KOPT-K1 (cell line): Measurements from ENCODE around the gene FAM120A.

Source experiments
- H3K27ac ChIP-seq: fragments of 200-600 bp; sonication (generic); 2 replicates; pipeline ENCODE4 v1.5.1; 2016; ENCODE audit warnings: antibody characterized with exemption, mild to moderate bottlenecking, low read depth, low read length; ENCODE audit not compliant: poor library complexity, severe bottlenecking
- H3K36me3 ChIP-seq: fragments of 200-600 bp; sonication (generic); 2 replicates; pipeline ENCODE4 v1.5.1; 2017; ENCODE audit warnings: antibody characterized with exemption, mild to moderate bottlenecking, low read length, moderate library complexity; ENCODE audit not compliant: insufficient read depth
- H3K9me3 ChIP-seq: fragments of 200-600 bp; sonication (generic); 2 replicates; pipeline ENCODE4 v1.5.1; 2017; ENCODE audit warnings: antibody characterized with exemption, low read length, mild to moderate bottlenecking; ENCODE audit not compliant: insufficient read depth, poor library complexity, severe bottlenecking

FAM120A gene

GRCh38 chr9:93450945-93451815 is at the start of gene FAM120A:
Gene FAM120A (plus strand): TSS chr9:93451685. CDS start chr9:93451916, 231 bp downstream.
- Histone ChIP-seq H3K9me3 (no peaks in the 10 kb centered on the region), H3K27ac (peak within 1 kb of the TSS; percentile 89), H3K36me3 (peaks cover 45% of the 10 kb centered on the region)

- Histone ChIP-seq H3K36me3 (no peaks in the 10 kb centered on the region), H3K9me3 (no peaks in the 10 kb centered on the region), H3K27ac (no peak overlapping the region)
These were observed 45.1 kb upstream of the FAM120A start for GRCh38 chr9:93406371-93406770.

- Histone ChIP-seq H3K27ac (no peak overlapping the region), H3K9me3 (peaks cover 9% of the 10 kb centered on the region), H3K36me3 (no peaks in the 10 kb centered on the region)
These were observed 38.0 kb upstream of the FAM120A start for GRCh38 chr9:93413530-93413929.

- H3K36me3 ChIP-seq = no peaks in the 10 kb centered on the region
- no peak overlapping the region for H3K27ac ChIP-seq
- peaks cover 19% of the 10 kb centered on the region for H3K9me3 ChIP-seq
These were observed 36.3 kb upstream of the FAM120A start for GRCh38 chr9:93415176-93415690.

- Histone ChIP-seq H3K9me3 (peaks cover 19% of the 10 kb centered on the region), H3K36me3 (no peaks in the 10 kb centered on the region), H3K27ac (no peak overlapping the region)
These were observed 34.8 kb upstream of the FAM120A start for GRCh38 chr9:93416530-93417235.

- H3K27ac ChIP-seq = no peak overlapping the region
- peaks cover 19% of the 10 kb centered on the region for H3K9me3 ChIP-seq
- H3K36me3 ChIP-seq = no peaks in the 10 kb centered on the region
These were observed 33.9 kb upstream of the FAM120A start for GRCh38 chr9:93417538-93417937.

- Histone ChIP-seq H3K27ac (no peak overlapping the region), H3K36me3 (no peaks in the 10 kb centered on the region), H3K9me3 (peaks cover 19% of the 10 kb centered on the region)
These were observed 32.5 kb upstream of the FAM120A start for GRCh38 chr9:93419023-93419422.

- Histone ChIP-seq H3K27ac (no peak overlapping the region), H3K9me3 (peaks cover 18% of the 10 kb centered on the region), H3K36me3 (no peaks in the 10 kb centered on the region)
These were observed 28.4 kb upstream of the FAM120A start for GRCh38 chr9:93422977-93423616.

GRCh38 chr9:93427655-93428379 is 23.7 kb upstream of the FAM120A start:
- Histone ChIP-seq H3K27ac (no peak overlapping the region), H3K36me3 (no peaks in the 10 kb centered on the region)

GRCh38 chr9:93431539-93432105 is 19.9 kb upstream of the FAM120A start:
- Histone ChIP-seq H3K9me3 (no peaks in the 10 kb centered on the region), H3K36me3 (no peaks in the 10 kb centered on the region), H3K27ac (no peak overlapping the region)

More at GRCh38 chr9:93427655-93428379, 23.7 kb upstream of the FAM120A start:
- H3K9me3 ChIP-seq = peaks cover 8% of the 10 kb centered on the region

GRCh38 chr9:93432964-93433363 is 18.5 kb upstream of the FAM120A start:
- H3K36me3 ChIP-seq = no peaks in the 10 kb centered on the region
- no peak overlapping the region for H3K27ac ChIP-seq
- H3K9me3 ChIP-seq = no peaks in the 10 kb centered on the region

GRCh38 chr9:93434056-93434455 is 17.4 kb upstream of the FAM120A start:
- no peaks in the 10 kb centered on the region for H3K36me3 ChIP-seq
- no peaks in the 10 kb centered on the region for H3K9me3 ChIP-seq
- H3K27ac ChIP-seq = no peak overlapping the region

GRCh38 chr9:93435386-93435785 is 16.1 kb upstream of the FAM120A start:
- H3K9me3 ChIP-seq = no peaks in the 10 kb centered on the region
- no peaks in the 10 kb centered on the region for H3K36me3 ChIP-seq
- H3K27ac ChIP-seq = no peak overlapping the region

GRCh38 chr9:93436218-93436617 is 15.3 kb upstream of the FAM120A start:
- Histone ChIP-seq H3K9me3 (no peaks in the 10 kb centered on the region), H3K36me3 (no peaks in the 10 kb centered on the region), H3K27ac (no peak overlapping the region)
